ENCODE measurements around the gene LZTS2.

LZTS2 gene

GRCh38 chr10:101014966-101015581 is 15.5 kb downstream of the LZTS2 start:
- DNase-seq (ENCODE audit: low read depth in 2 of 2), result no peak

- DNase-seq (ENCODE audit: low read depth in 2 of 2), result no peak
These were observed 16.0 kb downstream of the LZTS2 start for GRCh38 chr10:101015582-101015973.

- DNase-seq (ENCODE audit: low read depth in 2 of 2), result no peak
These were observed 17.2 kb downstream of the LZTS2 start for GRCh38 chr10:101016814-101017213.

GRCh38 chr10:101018118-101018599 is 18.6 kb downstream of the LZTS2 start:
- DNase-seq (ENCODE audit: low read depth in 2 of 2), result no peak

- DNase-seq (ENCODE audit: low read depth in 2 of 2), result peak; percentile 63 to 68
These were observed 19.2 kb downstream of the LZTS2 start for GRCh38 chr10:101018600-101019439.

GRCh38 chr10:101019440-101019703 is 19.8 kb downstream of the LZTS2 start:
- no peak for DNase-seq (ENCODE audit: low read depth in 2 of 2)

GRCh38 chr10:101020427-101021075 is 20.9 kb downstream of the LZTS2 start:
- DNase-seq (ENCODE audit: low read depth in 2 of 2), result no peak

- DNase-seq (ENCODE audit: low read depth in 2 of 2), result no peak
These were observed 21.6 kb downstream of the LZTS2 start for GRCh38 chr10:101021239-101021638.

- no peak for DNase-seq (ENCODE audit: low read depth in 2 of 2)
These were observed 22.2 kb downstream of the LZTS2 start for GRCh38 chr10:101021692-101022251.

- no peak for DNase-seq (ENCODE audit: low read depth in 2 of 2)
These were observed 23.5 kb downstream of the LZTS2 start for GRCh38 chr10:101022967-101023705.

GRCh38 chr10:101027106-101027720 is 27.6 kb downstream of the LZTS2 start:
- no peak for DNase-seq (ENCODE audit: low read depth in 2 of 2)

GRCh38 chr10:101028446-101029337 is 29.1 kb downstream of the LZTS2 start:
- DNase-seq (ENCODE audit: low read depth in 2 of 2), result no peak

- DNase-seq (ENCODE audit: low read depth in 2 of 2), result no peak
These were observed 30.1 kb downstream of the LZTS2 start for GRCh38 chr10:101029520-101030295.

- DNase-seq (ENCODE audit: low read depth in 2 of 2), result no peak
These were observed 31.0 kb downstream of the LZTS2 start for GRCh38 chr10:101030496-101031127.

- peak; percentile 96 to 99 for DNase-seq (ENCODE audit: low read depth in 2 of 2)
These were observed 31.7 kb downstream of the LZTS2 start, which contains the start of the genes PDZD7 and SFXN3 for GRCh38 chr10:101031128-101031795. PDZD7 (minus strand) TSS chr10:101031129; CDS start chr10:101030219, 910 bp downstream. SFXN3 (plus strand) TSS chr10:101031234; CDS start chr10:101034695, 3,461 bp downstream.

- peak; percentile 57 to 60 for DNase-seq (ENCODE audit: low read depth in 2 of 2)
These were observed 32.4 kb downstream of the LZTS2 start for GRCh38 chr10:101031796-101032636.

GRCh38 chr10:101032637-101033224 is 33.1 kb downstream of the LZTS2 start:
- DNase-seq (ENCODE audit: low read depth in 2 of 2), result peak in 1 of 2 donors; percentile 53
